Caki2 (cell line): ENCODE data around the gene PDE6C. TPM values are rescaled to one million over a fixed set of nuclear protein-coding genes. Genes with fewer than 3 reads are reported as not detected.
A peak's percentile ranks its signal among the peaks of the same experiment; 100 is the strongest.

Source experiments
- DNase-seq: peaks from one replicate; pipeline ENCODE4 v3.0.0-alpha.2; 2015; ENCODE audit warnings: low read depth
- in situ Hi-C: cut with HindIII; loops from 2 replicates; pipeline ENCODE4 v1.10.0; 2016; ENCODE audit warnings: low sequenced_read_pairs, low pct_unique_long_range_greater_than_20kb, mixed read lengths
- total RNA-seq: library from RNA; depleted of rRNA; stranded (reverse); fragments of >200 nt; shearing (Covaris generic); gene quantifications from 2 replicates; pipeline ENCODE4 v1.2.3, GENCODE V29; 2014; ENCODE audit warnings: low replicate concordance

PDE6C gene
- total RNA-seq, 1 experiment from 2014 or later: not detected

GRCh38 chr10:93591065-93591808 lies 21.1 kb upstream of the PDE6C start:
- in situ Hi-C loops: no loop called here
- no peak for DNase-seq

GRCh38 chr10:93593254-93593653 lies 19.1 kb upstream of the PDE6C start:
- in situ Hi-C loops: no loop called here
- no peak for DNase-seq

- no peak for DNase-seq
- in situ Hi-C loops: no loop called here
Measured at GRCh38 chr10:93593749-93594148, 18.6 kb upstream of the PDE6C start.

GRCh38 chr10:93594518-93594917 lies 17.8 kb upstream of the PDE6C start:
- in situ Hi-C loops: no loop called here
- no peak for DNase-seq

GRCh38 chr10:93595378-93596161 lies 16.8 kb upstream of the PDE6C start:
- in situ Hi-C loops: no loop called here
- peak; percentile 14 for DNase-seq

- no peak for DNase-seq
- in situ Hi-C loops: no loop called here
Measured at GRCh38 chr10:93596539-93596938, 15.8 kb upstream of the PDE6C start.

GRCh38 chr10:93597075-93597599 lies 15.2 kb upstream of the PDE6C start:
- no peak for DNase-seq
- in situ Hi-C loops: no loop called here

- DNase-seq: no peak
- in situ Hi-C loops: no loop called here
Measured at GRCh38 chr10:93598157-93598556, 14.2 kb upstream of the PDE6C start.

- no peak for DNase-seq
- in situ Hi-C loops: no loop called here
Measured at GRCh38 chr10:93599335-93599734, 13.0 kb upstream of the PDE6C start.

GRCh38 chr10:93599778-93600177 lies 12.6 kb upstream of the PDE6C start:
- no peak for DNase-seq
- in situ Hi-C loops: no loop called here

GRCh38 chr10:93600446-93601145 lies 11.7 kb upstream of the PDE6C start:
- in situ Hi-C loops: no loop called here

GRCh38 chr10:93601146-93601773 lies 11.1 kb upstream of the PDE6C start, which contains the start of gene RBP4:
Gene RBP4 (minus strand): TSS chr10:93601235. CDS start chr10:93601028, 207 bp downstream.
- DNase-seq: no peak
- in situ Hi-C loops: no loop called here

More at GRCh38 chr10:93600446-93601145, 11.7 kb upstream of the PDE6C start:
- DNase-seq: no peak

GRCh38 chr10:93601774-93602162 lies 10.6 kb upstream of the PDE6C start:
- in situ Hi-C loops: no loop called here
- no peak for DNase-seq

- in situ Hi-C loops: no loop called here
- no peak for DNase-seq
Measured at GRCh38 chr10:93603023-93603422, 9.3 kb upstream of the PDE6C start.

- DNase-seq: no peak
Measured at GRCh38 chr10:93604146-93604545, 8.2 kb upstream of the PDE6C start.

GRCh38 chr10:93608421-93608820 lies 3.9 kb upstream of the PDE6C start:
- in situ Hi-C loops: no loop called here
- DNase-seq: no peak

More at GRCh38 chr10:93604146-93604545, 8.2 kb upstream of the PDE6C start:
- in situ Hi-C loops: no loop called here

- DNase-seq: no peak
- in situ Hi-C loops: no loop called here
Measured at GRCh38 chr10:93613126-93613525, 789 bp downstream of the PDE6C start.

- DNase-seq: no peak
- in situ Hi-C loops: no loop called here
Measured at GRCh38 chr10:93614101-93614825, 1.9 kb downstream of the PDE6C start.
